Endothelial cell of umbilical vein (primary cell): ENCODE results near the gene KIF23.

Experiments
- EZH2 ChIP-seq: IDR thresholded peaks from 2 replicates; pipeline ENCODE4 v1.6.1; 2012; ENCODE audit warnings: borderline replicate concordance, low read depth, mild to moderate bottlenecking, moderate library complexity, low read length, inconsistent platforms; ENCODE audit not compliant: severe bottlenecking
- FOS ChIP-seq: IDR thresholded peaks from 2 replicates; pipeline ENCODE4 v1.6.1; 2011; ENCODE audit warnings: mild to moderate bottlenecking, low read length, moderate library complexity, borderline replicate concordance; ENCODE audit not compliant: insufficient read depth
- JUN ChIP-seq: IDR thresholded peaks from 2 replicates; pipeline ENCODE4 v1.6.1; 2011; ENCODE audit warnings: borderline replicate concordance, low read depth; ENCODE audit not compliant: insufficient read length, insufficient read depth
- MYC ChIP-seq: IDR thresholded peaks from one replicate; pipeline ENCODE4 v1.6.1; 2011; ENCODE audit warnings: mild to moderate bottlenecking, low read depth, low read length
- POLR2A ChIP-seq: IDR thresholded peaks from 2 replicates; pipeline ENCODE4 v1.6.1; 2012; ENCODE audit warnings: low read depth, mild to moderate bottlenecking, control low read depth, low read length
- POLR2AphosphoS5 ChIP-seq: IDR thresholded peaks from 2 replicates; pipeline ENCODE4 v1.6.1; 2012; ENCODE audit warnings: low read depth, mild to moderate bottlenecking, control low read depth, low read length, moderate library complexity; ENCODE audit not compliant: insufficient read depth
- TF ChIP-seq, protein P1 (sequence below), 2 donors: IDR thresholded peaks; 1 replicate in 1 of 2; 2 replicates in 1 of 2; pipeline ENCODE4 v1.5.1; 2011; ENCODE audit warnings: low read length in 2 of 2, mild to moderate bottlenecking in 2 of 2, moderate library complexity in 2 of 2, control low read depth in 1 of 2, inconsistent platforms in 1 of 2, low read depth in 1 of 2; ENCODE audit not compliant: insufficient read depth in 1 of 2; ENCODE audit errors: extremely low read depth in 1 of 2
- TF ChIP-seq, protein P2 (sequence below): IDR thresholded peaks from 2 replicates; pipeline ENCODE4 v1.6.1; 2011; ENCODE audit not compliant: insufficient read depth, insufficient read length

DNA sequence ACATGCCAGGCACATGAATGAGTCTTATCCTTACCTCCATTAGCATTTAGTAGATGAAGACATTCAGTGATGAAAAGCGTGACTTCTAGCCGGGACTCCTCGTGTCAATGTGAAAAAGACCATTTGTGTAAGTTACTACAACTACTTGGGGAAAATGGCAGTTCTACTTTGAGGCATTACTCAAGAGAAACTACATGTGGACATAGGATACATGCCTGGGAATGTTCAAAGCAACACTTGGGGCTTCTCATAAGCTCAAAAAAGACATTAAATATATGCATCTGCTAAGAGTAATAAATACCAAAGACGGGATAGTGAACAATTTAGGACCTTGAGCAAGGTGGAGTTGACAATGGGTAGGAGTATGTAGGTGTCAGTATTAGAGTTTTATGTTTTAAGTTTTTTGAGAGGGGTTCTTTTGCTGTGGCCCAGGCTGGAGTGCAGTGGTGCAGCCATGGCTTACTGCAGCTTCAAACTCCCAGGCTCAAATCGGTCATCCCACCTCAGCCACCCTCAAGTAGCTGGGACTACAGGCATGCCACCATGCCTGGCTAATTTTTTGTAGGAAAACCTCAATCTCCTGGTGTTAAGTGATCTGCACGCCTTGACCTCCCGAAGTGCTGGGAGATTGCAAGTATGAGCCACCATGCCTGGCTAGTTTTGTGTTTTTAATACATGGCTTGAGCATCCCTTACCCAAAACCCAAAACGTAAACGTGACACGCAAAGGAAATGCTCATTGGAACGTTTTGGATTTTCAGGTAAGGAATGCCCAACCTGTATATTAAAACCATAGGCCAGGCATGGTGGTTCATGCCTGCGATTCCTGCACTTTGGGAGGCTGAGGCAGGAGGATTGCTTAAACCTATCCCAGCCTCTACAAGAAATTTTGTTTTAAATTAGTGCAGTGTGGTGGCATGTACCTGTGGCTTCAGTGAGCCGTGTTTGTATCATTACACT lies 42.3 kb downstream of the KIF23 start:
- TF ChIP-seq POLR2A, result peak; percentile 0
- TF ChIP-seq, protein P1, sequence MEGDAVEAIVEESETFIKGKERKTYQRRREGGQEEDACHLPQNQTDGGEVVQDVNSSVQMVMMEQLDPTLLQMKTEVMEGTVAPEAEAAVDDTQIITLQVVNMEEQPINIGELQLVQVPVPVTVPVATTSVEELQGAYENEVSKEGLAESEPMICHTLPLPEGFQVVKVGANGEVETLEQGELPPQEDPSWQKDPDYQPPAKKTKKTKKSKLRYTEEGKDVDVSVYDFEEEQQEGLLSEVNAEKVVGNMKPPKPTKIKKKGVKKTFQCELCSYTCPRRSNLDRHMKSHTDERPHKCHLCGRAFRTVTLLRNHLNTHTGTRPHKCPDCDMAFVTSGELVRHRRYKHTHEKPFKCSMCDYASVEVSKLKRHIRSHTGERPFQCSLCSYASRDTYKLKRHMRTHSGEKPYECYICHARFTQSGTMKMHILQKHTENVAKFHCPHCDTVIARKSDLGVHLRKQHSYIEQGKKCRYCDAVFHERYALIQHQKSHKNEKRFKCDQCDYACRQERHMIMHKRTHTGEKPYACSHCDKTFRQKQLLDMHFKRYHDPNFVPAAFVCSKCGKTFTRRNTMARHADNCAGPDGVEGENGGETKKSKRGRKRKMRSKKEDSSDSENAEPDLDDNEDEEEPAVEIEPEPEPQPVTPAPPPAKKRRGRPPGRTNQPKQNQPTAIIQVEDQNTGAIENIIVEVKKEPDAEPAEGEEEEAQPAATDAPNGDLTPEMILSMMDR (IDR thresholded peaks at IDR 0.05; ENCODE audit: extremely low read depth in 1 of 2, insufficient read depth in 1 of 2, low read depth in 1 of 2, low read length in 2 of 2), result no peak
- TF ChIP-seq, protein P2, sequence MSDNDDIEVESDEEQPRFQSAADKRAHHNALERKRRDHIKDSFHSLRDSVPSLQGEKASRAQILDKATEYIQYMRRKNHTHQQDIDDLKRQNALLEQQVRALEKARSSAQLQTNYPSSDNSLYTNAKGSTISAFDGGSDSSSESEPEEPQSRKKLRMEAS, result no peak
- TF ChIP-seq POLR2AphosphoS5, result no peak
- TF ChIP-seq EZH2, result no peak
- no peak for TF ChIP-seq FOS
- TF ChIP-seq JUN, result no peak
- no peak for TF ChIP-seq MYC
